ENCODE data around the gene PRKCE.

Gene PRKCE

GRCh38 chr2:45725731-45726130, 74.3 kb downstream of the PRKCE start:
- no peak for DNase-seq (ENCODE audit: low read depth in 3 of 3)

DNA sequence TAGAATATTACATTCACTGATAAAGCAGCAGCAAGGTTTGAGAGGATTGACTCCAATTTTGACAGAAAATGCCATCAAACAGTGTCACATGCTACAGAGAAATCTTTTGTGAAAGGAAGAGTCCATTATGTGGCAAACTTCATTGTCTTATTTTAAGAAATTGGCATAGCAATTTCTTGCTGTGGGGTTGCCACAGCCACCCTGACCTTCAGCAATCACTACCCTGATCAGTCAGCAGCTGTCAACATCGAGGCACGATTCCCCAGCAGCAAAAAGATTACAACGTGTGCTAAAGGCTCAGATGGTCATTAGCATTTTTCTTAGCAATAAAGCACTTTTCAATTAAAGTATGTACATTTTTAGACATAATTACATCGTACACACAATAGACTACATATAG, 74.7 kb downstream of the PRKCE start:
- no peak for DNase-seq (ENCODE audit: low read depth in 3 of 3)

- DNase-seq (ENCODE audit: low read depth in 3 of 3): no peak
Observed at GRCh38 chr2:45728458-45728942, 77.0 kb downstream of the PRKCE start.

GRCh38 chr2:45729753-45730512, 78.5 kb downstream of the PRKCE start:
- DNase-seq (ENCODE audit: low read depth in 3 of 3): no peak

- no peak for DNase-seq (ENCODE audit: low read depth in 3 of 3)
Observed at GRCh38 chr2:45731141-45731540, 79.7 kb downstream of the PRKCE start.

DNA sequence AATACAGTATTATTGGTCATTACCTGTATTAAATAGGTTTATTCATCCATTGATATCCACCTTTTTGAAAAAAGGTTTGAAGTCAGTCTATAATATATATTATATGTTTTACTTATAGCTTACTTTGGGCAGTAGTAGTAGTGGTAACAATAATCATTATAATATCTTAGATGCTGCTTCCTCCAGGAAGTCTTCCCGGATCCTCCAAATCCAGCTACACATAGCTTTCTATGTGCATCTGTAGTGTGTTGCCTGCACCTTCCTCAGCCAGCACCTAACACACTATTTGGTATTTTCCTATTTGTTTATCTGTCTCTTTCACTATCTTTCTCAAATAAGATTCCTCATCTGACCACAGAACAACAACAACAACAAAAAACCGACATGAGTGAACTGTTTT, 81.0 kb downstream of the PRKCE start:
- no peak for DNase-seq (ENCODE audit: low read depth in 3 of 3)

GRCh38 chr2:45732946-45733345, 81.5 kb downstream of the PRKCE start:
- no peak for DNase-seq (ENCODE audit: low read depth in 3 of 3)

- no peak for DNase-seq (ENCODE audit: low read depth in 3 of 3)
Observed at GRCh38 chr2:45734336-45734735, 82.9 kb downstream of the PRKCE start.

GRCh38 chr2:45734952-45735351, 83.5 kb downstream of the PRKCE start:
- no peak for DNase-seq (ENCODE audit: low read depth in 3 of 3)

- DNase-seq (ENCODE audit: low read depth in 3 of 3): no peak
Observed at GRCh38 chr2:45736757-45737704, 85.6 kb downstream of the PRKCE start.

- no peak for DNase-seq (ENCODE audit: low read depth in 3 of 3)
Observed at GRCh38 chr2:45739796-45740485, 88.5 kb downstream of the PRKCE start.

DNA sequence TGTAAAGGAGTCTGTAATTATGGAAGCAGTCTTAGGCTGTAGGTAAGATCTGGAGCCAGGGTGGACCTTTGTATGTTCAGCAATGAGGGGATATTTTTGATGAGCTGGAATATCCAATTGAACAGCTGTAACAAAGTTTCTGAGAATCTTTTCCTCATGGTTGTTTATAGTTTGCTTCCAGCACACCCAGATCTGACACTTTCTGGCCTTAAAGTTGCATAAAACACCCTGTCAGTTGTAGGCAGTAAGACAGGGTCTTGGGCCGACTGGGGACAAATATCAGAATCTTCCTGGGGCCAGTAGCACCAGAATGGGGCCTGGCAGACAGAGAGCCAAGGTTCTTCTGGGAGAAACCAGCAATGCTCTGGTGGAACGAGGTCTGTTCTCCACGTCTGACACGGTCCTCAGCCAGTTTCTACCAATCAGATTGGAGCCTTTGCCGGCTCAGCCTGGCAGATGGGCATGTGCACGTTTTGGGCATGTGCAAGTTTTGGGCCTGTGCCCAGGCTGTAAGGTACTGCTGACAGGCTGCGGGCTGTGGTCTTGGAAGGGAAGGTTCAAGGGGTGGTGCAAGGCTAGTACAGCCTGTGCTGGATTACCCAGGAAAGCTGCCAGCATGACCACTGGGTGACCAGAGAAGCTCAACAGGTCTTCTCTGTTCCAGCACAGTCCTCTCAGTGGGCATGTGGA, 89.8 kb downstream of the PRKCE start:
- DNase-seq (ENCODE audit: low read depth in 3 of 3): no peak

GRCh38 chr2:45743531-45744396, 92.3 kb downstream of the PRKCE start:
- DNase-seq (ENCODE audit: low read depth in 3 of 3): no peak

DNA sequence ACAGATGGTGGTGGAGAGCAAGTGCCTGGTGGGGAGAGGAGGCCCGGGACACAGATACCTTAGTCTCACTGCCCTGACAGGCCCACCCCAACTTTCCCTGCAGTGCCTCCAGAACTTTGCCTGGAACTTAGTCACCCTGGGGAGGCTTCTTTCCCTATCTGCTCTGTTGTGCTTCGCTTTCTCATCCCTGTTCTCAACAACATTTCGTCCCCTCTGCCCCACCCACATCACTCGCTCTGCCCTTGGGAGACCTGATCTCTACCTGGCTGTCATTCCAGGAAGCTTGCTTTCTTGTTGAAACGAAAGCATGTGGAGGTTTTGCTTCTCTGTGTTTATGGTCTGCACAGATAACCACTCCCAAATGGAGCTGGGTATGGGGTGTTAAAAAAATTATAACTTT, 93.8 kb downstream of the PRKCE start:
- DNase-seq (ENCODE audit: low read depth in 3 of 3): no peak

DNA sequence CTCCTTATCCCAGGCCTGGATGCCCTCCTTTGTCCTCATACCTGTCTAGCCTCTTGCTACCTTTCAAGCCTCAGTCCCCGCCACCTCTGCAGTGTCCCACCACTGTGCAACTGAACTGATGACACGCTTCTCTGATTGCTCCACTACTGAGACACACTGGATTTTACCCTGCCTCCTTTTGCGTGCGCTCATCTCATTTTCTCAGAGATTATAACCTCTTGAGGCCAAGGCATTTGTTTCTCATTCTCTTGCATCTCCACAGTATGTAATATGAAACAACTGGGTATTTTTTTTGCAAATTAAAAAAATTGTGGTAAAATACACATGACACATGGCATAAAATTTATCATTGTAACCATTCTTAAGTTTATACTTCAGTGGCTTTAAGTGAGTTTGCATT, 95.4 kb downstream of the PRKCE start:
- DNase-seq (ENCODE audit: low read depth in 3 of 3): no peak

DNA sequence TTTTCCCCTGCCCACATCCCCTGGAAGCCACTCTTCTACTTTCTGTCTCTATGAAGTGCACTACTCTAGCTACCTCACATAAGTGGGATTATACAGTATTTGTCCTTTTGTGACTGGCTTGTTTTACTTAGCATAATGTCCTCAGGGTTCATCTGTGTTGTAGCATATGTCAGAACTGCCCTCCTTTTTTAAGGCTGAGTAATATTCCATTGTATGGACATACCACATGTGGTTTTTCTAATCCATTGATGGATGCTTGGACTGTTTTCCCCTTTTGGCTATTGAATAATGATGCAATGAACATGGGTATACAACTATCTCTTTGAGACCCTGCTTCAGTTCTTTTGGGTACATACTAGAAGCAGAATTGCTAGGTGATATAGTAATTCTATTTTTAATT, 95.9 kb downstream of the PRKCE start:
- no peak for DNase-seq (ENCODE audit: low read depth in 3 of 3)

- no peak for DNase-seq (ENCODE audit: low read depth in 3 of 3)
Observed at GRCh38 chr2:45748239-45748638, 96.8 kb downstream of the PRKCE start.

DNA sequence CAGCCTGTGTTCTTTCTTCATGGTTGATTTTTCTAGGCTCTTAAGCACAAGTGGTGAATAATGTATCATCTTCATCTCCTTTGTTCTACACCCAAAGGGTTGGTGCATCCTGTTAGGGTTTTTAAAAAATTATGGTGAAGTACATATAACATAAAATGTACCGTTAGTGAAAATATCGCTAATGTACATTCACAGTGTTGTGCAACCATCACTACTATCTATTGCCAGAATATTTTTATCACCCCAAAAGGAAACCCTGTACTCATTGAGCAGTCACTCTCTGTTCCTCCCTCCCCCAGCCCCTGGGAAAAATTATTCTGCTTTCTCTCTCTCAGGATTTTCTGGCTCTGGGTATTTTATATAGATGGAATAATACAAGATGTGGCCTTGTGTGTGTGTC, 98.5 kb downstream of the PRKCE start:
- no peak for DNase-seq (ENCODE audit: low read depth in 3 of 3)

DNA sequence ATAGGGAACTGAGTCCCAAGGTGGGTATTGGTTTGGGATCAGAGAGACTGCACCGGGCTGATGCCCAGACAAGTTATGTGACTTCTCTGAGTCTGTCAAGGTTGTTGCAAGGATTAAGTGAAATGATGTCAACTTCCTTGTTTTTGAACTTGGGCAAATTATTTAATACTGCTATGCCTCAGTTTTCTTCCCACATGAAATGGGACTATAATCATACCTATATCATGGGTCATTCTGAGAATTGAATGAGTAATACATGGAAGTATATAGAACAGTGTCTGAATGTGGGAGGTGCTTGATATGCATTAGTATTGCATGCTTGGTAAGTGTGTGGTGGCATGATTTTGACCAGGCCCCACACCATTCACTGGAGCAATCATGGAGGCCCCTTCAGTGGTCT, 99.0 kb downstream of the PRKCE start:
- DNase-seq (ENCODE audit: low read depth in 3 of 3): no peak

GRCh38 chr2:45753381-45753780, 101.9 kb downstream of the PRKCE start:
- no peak for DNase-seq (ENCODE audit: low read depth in 3 of 3)

All from stimulated activated CD4-positive, alpha-beta T cell treated with anti-CD3 and anti-CD28 coated beads, TNF-alpha, amount 100 ng/mL, for 48 hours (primary cell).